A673 (cell line): Measurements from ENCODE around the gene USF3.

ENCODE experiments used
- EZH2 ChIP-seq: fragments of 200-600 bp; sonication (generic); IDR thresholded peaks from 2 replicates; pipeline ENCODE4 v1.6.1; 2017; ENCODE audit warnings: borderline replicate concordance, low read depth, mild to moderate bottlenecking, mixed read lengths, antibody characterized with exemption, low read length; ENCODE audit not compliant: poor library complexity, severe bottlenecking
- TF ChIP-seq, protein P1 (sequence below): fragments of 300-800, 200-600 bp; sonication (generic); conservative IDR thresholded peaks from 2 replicates; pipeline ENCODE4 v1.5.1; 2017; ENCODE audit warnings: low read depth, mild to moderate bottlenecking, antibody characterized with exemption, low read length, moderate library complexity, mixed read lengths

DNA sequence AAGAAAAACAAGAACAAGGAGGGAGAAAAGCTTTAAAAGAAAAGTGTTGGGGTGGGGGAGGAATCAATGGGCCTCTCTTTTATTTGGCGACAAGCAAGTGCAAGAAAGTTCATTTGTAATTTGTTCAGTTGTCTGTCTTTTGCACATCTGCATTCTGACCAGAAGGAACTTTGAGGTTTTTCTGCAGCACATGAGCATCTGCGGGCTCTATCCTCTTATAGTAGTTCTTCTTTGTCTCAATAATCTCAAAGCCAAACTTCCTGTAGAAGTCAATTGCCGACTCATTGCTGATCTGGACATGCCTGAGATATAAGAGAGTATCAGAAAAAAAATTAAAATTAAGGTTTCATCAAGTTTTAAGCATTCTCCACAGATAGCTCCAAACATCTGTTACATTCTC, 25.2 kb upstream of the USF3 start:
- TF ChIP-seq, protein P1, sequence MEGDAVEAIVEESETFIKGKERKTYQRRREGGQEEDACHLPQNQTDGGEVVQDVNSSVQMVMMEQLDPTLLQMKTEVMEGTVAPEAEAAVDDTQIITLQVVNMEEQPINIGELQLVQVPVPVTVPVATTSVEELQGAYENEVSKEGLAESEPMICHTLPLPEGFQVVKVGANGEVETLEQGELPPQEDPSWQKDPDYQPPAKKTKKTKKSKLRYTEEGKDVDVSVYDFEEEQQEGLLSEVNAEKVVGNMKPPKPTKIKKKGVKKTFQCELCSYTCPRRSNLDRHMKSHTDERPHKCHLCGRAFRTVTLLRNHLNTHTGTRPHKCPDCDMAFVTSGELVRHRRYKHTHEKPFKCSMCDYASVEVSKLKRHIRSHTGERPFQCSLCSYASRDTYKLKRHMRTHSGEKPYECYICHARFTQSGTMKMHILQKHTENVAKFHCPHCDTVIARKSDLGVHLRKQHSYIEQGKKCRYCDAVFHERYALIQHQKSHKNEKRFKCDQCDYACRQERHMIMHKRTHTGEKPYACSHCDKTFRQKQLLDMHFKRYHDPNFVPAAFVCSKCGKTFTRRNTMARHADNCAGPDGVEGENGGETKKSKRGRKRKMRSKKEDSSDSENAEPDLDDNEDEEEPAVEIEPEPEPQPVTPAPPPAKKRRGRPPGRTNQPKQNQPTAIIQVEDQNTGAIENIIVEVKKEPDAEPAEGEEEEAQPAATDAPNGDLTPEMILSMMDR = no peak
- no peak for TF ChIP-seq EZH2
